Loucy (cell line): Measurements from ENCODE around the gene ALAD.

Experiments used
- H2AFZ ChIP-seq: fragments of 200-600 bp; sonication (generic); 2 replicates; pipeline ENCODE4 v1.6.0; 2016; ENCODE audit warnings: antibody characterized with exemption, mild to moderate bottlenecking, low read length, moderate library complexity
- H3F3A ChIP-seq: fragments of 200-600 bp; 2 replicates; pipeline ENCODE4 v1.6.0; 2016; ENCODE audit warnings: antibody characterized with exemption, low read depth, mild to moderate bottlenecking
- H3K27me3 ChIP-seq: fragments of 200-600 bp; sonication (generic); 2 replicates; pipeline ENCODE4 v1.6.1; 2014; ENCODE audit warnings: low read length, mild to moderate bottlenecking; ENCODE audit not compliant: insufficient read depth, poor library complexity, severe bottlenecking
- H3K36me3 ChIP-seq: fragments of 200-600 bp; sonication (generic); 2 replicates; pipeline ENCODE4 v1.6.1; 2016; ENCODE audit warnings: low read length; ENCODE audit not compliant: insufficient read depth
- H3K4me1 ChIP-seq: fragments of 200-600 bp; sonication (generic); 2 replicates; pipeline ENCODE4 v1.5.1; 2014; ENCODE audit warnings: low read length, mild to moderate bottlenecking; ENCODE audit not compliant: insufficient read depth, poor library complexity, severe bottlenecking
- H3K4me2 ChIP-seq: fragments of 200-600 bp; sonication (generic); 2 replicates; pipeline ENCODE4 v1.6.0; 2014; ENCODE audit warnings: antibody characterized with exemption, low read length, low read depth, mild to moderate bottlenecking; ENCODE audit not compliant: poor library complexity, severe bottlenecking
- H3K4me3 ChIP-seq: fragments of 200-600 bp; sonication (generic); 2 replicates; pipeline ENCODE4 v1.5.1; 2014; ENCODE audit warnings: low read length, mild to moderate bottlenecking, mixed read lengths; ENCODE audit not compliant: poor library complexity, severe bottlenecking
- H3K79me2 ChIP-seq: fragments of 200-600 bp; sonication (generic); 2 replicates; pipeline ENCODE4 v1.6.1; 2014; ENCODE audit warnings: low read length; ENCODE audit not compliant: insufficient read depth
- H3K9ac ChIP-seq: fragments of 200-600 bp; sonication (generic); 2 replicates; pipeline ENCODE4 v1.6.0; 2014; ENCODE audit warnings: mild to moderate bottlenecking, low read depth, low read length, moderate library complexity; ENCODE audit not compliant: poor library complexity, severe bottlenecking
- H3K9me2 ChIP-seq: fragments of 200-600 bp; sonication (generic); replicated peaks from 2 replicates; pipeline ENCODE4 v1.6.1; 2016; ENCODE audit warnings: low read depth, low read length, mixed read lengths
- H3K9me3 ChIP-seq: fragments of 200-600 bp; sonication (generic); 2 replicates; pipeline ENCODE4 v1.6.1; 2014; ENCODE audit warnings: mild to moderate bottlenecking, antibody characterized with exemption, low read length, low read depth; ENCODE audit not compliant: insufficient read depth
- H4K20me1 ChIP-seq: fragments of 200-600 bp; sonication (generic); 2 replicates; pipeline ENCODE4 v1.6.0; 2014; ENCODE audit warnings: antibody characterized with exemption, low read length, mild to moderate bottlenecking; ENCODE audit not compliant: insufficient read depth, poor library complexity, severe bottlenecking
- CTCF ChIP-seq: fragments of 200-600 bp; sonication (generic); conservative IDR thresholded peaks from 2 replicates; pipeline ENCODE4 v1.5.1; 2014; ENCODE audit warnings: mild to moderate bottlenecking, antibody characterized with exemption, low read length
- EZH2phosphoT487 ChIP-seq: fragments of 200-600 bp; IDR thresholded peaks from 2 replicates; pipeline ENCODE4 v1.6.1; 2018; ENCODE audit warnings: antibody characterized with exemption, mild to moderate bottlenecking, moderate library complexity, borderline replicate concordance

The ALAD gene

GRCh38 chr9:113428062-113428615 lies 27.1 kb upstream of the ALAD start:
- Histone ChIP-seq H3K9ac (peak overlapping the region; percentile 35), H3K9me3 (no peaks in the 10 kb centered on the region), H3F3A (no peaks in the 10 kb centered on the region), H3K79me2 (no peaks in the 10 kb centered on the region), H3K4me3 (peak overlapping the region; percentile 13), H3K27me3 (no peaks in the 10 kb centered on the region), H3K36me3 (no peaks in the 10 kb centered on the region), H2AFZ (0 out of 2 replicates have a peak overlapping the region, but pooled peaks have one; percentile 41), H3K9me2 (no peaks in the 10 kb centered on the region), H3K4me1 (peaks cover 43% of the 10 kb centered on the region), H4K20me1 (no peaks in the 10 kb centered on the region), H3K4me2 (peak overlapping the region; percentile 54)
- TF ChIP-seq EZH2phosphoT487: no peak
- TF ChIP-seq CTCF: no peak

- peak overlapping the region; percentile 54 for H3K4me2 ChIP-seq
- TF ChIP-seq EZH2phosphoT487: no peak
- no peak for TF ChIP-seq CTCF
- H3K4me1 ChIP-seq: peaks cover 43% of the 10 kb centered on the region
- peak overlapping the region; percentile 35 for H3K9ac ChIP-seq
- no peaks in the 10 kb centered on the region for H3K9me3 ChIP-seq
- H3K27me3 ChIP-seq: no peaks in the 10 kb centered on the region
- no peaks in the 10 kb centered on the region for H3K9me2 ChIP-seq
- no peaks in the 10 kb centered on the region for H3F3A ChIP-seq
- H3K79me2 ChIP-seq: no peaks in the 10 kb centered on the region
- peak overlapping the region; percentile 13 for H3K4me3 ChIP-seq
- H2AFZ ChIP-seq: no peak overlapping the region
- H3K36me3 ChIP-seq: no peaks in the 10 kb centered on the region
- no peaks in the 10 kb centered on the region for H4K20me1 ChIP-seq
Measured at GRCh38 chr9:113427629-113428028, 26.5 kb upstream of the ALAD start.

GRCh38 chr9:113426701-113427100 lies 25.6 kb upstream of the ALAD start:
- Histone ChIP-seq H3F3A (no peaks in the 10 kb centered on the region), H4K20me1 (no peaks in the 10 kb centered on the region), H3K79me2 (no peaks in the 10 kb centered on the region), H3K36me3 (no peaks in the 10 kb centered on the region), H3K9me2 (no peaks in the 10 kb centered on the region), H3K9ac (peak overlapping the region; percentile 70), H2AFZ (no peak overlapping the region), H3K9me3 (no peaks in the 10 kb centered on the region), H3K4me2 (peak overlapping the region; percentile 87), H3K4me3 (peak overlapping the region; percentile 63), H3K27me3 (no peaks in the 10 kb centered on the region), H3K4me1 (peaks cover 43% of the 10 kb centered on the region)
- TF ChIP-seq CTCF: no peak
- TF ChIP-seq EZH2phosphoT487: no peak
